Left colon (tissue), 2 donors: ENCODE results near the gene ADAM19. TPM values are rescaled to one million over a fixed set of nuclear protein-coding genes. Genes with fewer than 3 reads are reported as not detected.

ENCODE experiments used
- ATAC-seq: fragments of 200-7000 bp; cut with Tn5 transposase; one replicate; pipeline ENCODE4 v1.9.1; 2020; ENCODE audit warnings: mild to moderate bottlenecking, moderate library complexity
- DNase-seq, 2 donors: peaks; one replicate each; pipeline ENCODE4 v3.0.0-alpha.2; 2020
- intact Hi-C, 2 donors: fragments of 100-400 bp; cut with DNase I in 1 of 2; cut with micrococcal nuclease in 1 of 2; formaldehyde crosslinking; loops; one replicate each; pipeline versions ENCODE4 v1.11.2 to v1.14.0; 2022; cut with DNase I, micrococcal nuclease
- total RNA-seq, 2 donors: library from RNA; stranded (reverse); fragmentation: NEBNext Ultra II Directional; extraction: Animal tissue kit (Norgen Biotek cat#: 25700); gene quantifications; one replicate each; pipeline ENCODE4 v1.2.1, GENCODE V29; 2021
- donor health status: DM: no; HTN: no; CAD: no.
- donor health status: DM: yes; HTN: yes; CAD: no.

ADAM19 gene
- total RNA-seq, 2 donors from 2014 or later: 2.7 to 9.1 TPM

DNA sequence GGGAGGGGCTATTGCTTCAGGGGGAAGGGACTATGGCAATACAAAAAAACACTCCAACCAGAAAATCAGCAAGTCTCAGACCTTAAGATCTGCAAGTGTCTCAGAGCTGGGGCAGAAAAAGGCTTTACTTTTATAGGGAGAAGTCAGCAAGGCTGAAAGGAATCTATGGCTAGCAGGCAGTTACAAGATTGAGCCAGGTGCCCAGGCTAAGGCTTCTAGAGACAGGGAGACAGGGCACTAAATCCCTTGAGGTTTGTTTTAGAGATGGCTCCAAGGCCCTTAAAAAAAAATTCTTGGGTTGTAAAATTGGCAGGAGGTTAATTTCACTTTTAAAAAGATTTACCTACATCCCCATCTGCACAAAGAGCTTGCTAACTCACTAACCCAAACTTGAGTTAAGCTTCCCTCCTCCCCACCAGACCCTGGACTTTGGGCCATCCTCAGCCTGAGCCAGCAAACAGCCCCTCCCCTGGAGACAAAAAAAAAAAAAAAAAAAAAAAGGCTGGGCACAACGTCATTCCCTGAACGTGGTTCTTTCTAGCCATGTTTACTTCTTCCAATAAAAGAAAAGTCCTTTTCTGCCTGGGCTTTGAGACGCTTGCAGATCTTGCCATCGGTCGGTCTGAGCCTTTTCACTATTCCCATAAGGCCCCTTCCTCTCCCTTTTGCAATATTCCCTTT is 97.6 kb downstream of the ADAM19 start:
- ATAC-seq (peak; percentile 85), DNase-seq (peak in 1 of 2 donors; percentile 48)
- intact Hi-C loops: loop anchor here in 1 of 2 donors (10.0 kb wide), 2 partner anchors 113 to 143 kb away; no protein-coding TSS in a partner anchor

GRCh38 chr5:157476702-157477408 is 98.7 kb downstream of the ADAM19 start:
- intact Hi-C loops: loop anchor here in 1 of 2 donors (10.0 kb wide), 2 partner anchors 112 to 142 kb away; no protein-coding TSS in a partner anchor
- ATAC-seq: peak; percentile 83
- no peak for DNase-seq

GRCh38 chr5:157475432-157475831 is 100.1 kb downstream of the ADAM19 start:
- no peak for DNase-seq
- ATAC-seq: no peak
- intact Hi-C loops: loop anchor here in 1 of 2 donors (10.0 kb wide), 2 partner anchors 111 to 141 kb away; no protein-coding TSS in a partner anchor

DNA sequence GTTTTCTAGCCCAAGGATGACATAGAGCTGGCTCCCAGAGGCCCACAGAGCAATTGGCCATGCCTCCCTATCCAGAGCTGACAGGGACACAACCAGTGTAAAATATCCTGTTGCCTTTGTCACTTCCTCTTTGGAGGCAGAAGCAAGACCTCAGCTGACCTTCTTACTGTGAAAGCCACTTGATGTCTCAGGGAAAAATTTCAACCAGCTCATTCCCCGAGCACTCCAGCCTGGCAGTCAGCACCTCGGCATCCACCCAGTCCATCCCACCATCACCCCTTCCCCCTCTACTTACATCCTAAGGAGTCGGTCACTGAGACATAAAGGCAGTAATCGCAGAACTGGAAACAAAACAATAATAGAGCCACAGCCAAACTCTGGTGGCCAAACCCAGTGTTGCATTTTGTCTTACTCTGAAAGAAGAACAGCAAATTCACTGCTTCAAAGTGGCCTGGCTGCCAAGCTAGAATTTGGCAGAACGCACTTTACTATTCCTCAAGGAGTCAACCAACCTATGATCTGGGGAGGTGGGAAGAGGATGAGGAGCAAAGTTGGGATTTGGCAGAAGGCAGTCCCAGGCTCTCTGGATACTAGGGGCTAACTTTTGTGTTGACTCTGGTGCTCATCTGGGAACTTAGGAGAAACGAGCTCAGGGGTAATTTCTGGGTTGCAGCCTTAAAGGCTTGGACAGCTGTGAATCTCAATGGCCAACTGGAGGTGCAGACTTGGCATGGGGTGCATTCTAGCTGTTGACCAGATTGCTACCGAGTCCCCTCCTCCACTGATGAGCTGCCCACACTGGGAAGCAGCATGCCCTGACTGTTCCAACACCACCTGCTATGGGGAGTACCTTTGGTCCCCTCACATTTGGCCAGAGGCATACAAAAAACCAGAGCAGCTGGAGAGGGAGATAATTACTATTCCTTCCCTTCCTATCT is 101.9 kb downstream of the ADAM19 start:
- DNase-seq: no peak
- intact Hi-C loops: loop anchor here in 1 of 2 donors (5.0 to 10.0 kb wide), 3 partner anchors 41 to 139 kb away; no protein-coding TSS in a partner anchor
- ATAC-seq: no peak

GRCh38 chr5:157471709-157472108 is 103.9 kb downstream of the ADAM19 start:
- DNase-seq (peak in 1 of 2 donors; percentile 16), ATAC-seq (peak; percentile 34)
- intact Hi-C loops: loop anchor here in 1 of 2 donors (5.0 to 10.0 kb wide), 3 partner anchors 39 to 137 kb away; no protein-coding TSS in a partner anchor

GRCh38 chr5:157470631-157471030 is 104.9 kb downstream of the ADAM19 start:
- no peak for DNase-seq
- intact Hi-C loops: loop anchor here in 1 of 2 donors (5.0 to 10.0 kb wide), 3 partner anchors 38 to 136 kb away; no protein-coding TSS in a partner anchor

DNA sequence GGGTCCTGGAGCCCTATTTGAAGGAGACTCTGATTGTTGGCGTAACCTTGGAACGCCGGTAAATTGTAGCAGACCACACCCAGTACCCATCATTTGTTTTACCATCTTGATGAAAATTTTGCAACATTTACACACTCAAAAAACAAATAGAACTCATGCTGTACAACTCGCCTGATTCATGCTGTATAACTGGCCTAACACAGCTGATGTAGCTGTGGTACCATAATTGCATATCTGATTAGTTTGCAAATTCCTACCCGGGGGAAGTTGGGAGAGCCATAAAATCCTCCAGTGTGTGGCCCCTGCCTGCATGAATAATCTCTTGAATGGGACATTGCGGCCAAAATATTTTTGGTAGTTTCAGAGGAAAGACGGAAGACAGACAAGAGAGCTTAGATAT is 105.9 kb downstream of the ADAM19 start:
- no peak for DNase-seq
- intact Hi-C loops: loop anchor here in 1 of 2 donors (5.0 to 10.0 kb wide), 3 partner anchors 37 to 135 kb away; no protein-coding TSS in a partner anchor
- no peak for ATAC-seq

More at GRCh38 chr5:157470631-157471030, 104.9 kb downstream of the ADAM19 start:
- ATAC-seq: no peak

- DNase-seq (no peak), ATAC-seq (no peak)
- intact Hi-C loops: no loop called here
Measured at GRCh38 chr5:157469073-157469472, 106.5 kb downstream of the ADAM19 start.

DNA sequence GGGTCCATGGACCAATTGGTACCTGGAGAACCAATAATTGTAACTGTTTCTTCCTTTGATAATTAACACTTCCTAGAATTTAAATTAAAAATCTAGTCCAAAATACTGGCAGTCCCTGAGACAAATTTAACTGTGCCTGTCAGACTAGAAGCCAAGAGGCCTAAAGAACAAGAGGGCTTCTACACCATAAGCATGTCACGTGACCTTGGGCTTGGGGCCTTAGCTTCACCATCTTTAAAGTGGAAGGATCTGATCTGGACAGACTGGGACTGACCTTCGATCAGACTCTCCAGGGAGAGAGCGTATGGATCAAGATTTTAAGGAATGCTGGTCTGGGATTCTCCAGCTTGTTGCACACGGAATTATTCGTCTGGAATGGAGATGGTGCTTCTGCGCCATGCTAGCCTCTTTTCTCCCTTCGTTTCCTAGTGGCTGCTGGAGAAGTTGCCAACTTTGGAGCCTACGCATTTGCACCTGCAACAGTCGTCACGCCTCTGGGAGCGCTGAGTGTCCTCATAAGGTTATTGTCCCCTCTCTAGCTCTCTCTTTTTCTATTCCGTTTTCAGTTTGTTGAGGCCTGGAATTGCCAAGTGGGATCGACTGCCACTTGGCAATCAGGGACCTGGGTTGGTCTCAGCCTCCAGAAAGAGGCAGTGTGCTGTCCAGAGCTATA is 107.1 kb downstream of the ADAM19 start:
- intact Hi-C loops: no loop called here
- ATAC-seq: no peak
- no peak for DNase-seq

GRCh38 chr5:157464519-157465171 is 110.9 kb downstream of the ADAM19 start:
- ATAC-seq (no peak), DNase-seq (peak; percentile 14 to 37)
- intact Hi-C loops: no loop called here

- intact Hi-C loops: no loop called here
- DNase-seq (no peak), ATAC-seq (no peak)
Measured at GRCh38 chr5:157463621-157464518, 111.7 kb downstream of the ADAM19 start.

DNA sequence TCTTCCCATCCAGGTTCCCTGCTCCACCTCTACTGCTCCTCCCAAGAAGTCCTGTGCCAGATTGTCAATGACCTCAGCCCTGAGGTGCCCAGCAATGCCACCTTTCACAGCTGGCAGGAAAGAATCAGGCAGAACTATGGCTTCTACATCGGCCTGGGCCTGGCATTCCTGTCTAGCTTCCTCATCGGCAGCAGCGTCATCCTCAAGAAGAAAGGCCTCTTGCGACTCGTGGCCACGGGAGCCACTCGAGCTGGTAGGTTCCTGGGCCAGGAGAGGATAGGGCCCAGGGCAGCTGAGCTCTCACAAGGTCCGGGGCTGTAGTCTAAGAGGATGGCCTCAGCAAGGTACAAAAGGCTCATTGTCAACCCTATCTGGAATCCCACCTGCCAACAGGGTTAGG is 112.5 kb downstream of the ADAM19 start:
- intact Hi-C loops: no loop called here
- no peak for ATAC-seq
- DNase-seq: no peak

- intact Hi-C loops: no loop called here
- no peak for ATAC-seq
- no peak for DNase-seq
Measured at GRCh38 chr5:157460921-157461792, 114.4 kb downstream of the ADAM19 start.

DNA sequence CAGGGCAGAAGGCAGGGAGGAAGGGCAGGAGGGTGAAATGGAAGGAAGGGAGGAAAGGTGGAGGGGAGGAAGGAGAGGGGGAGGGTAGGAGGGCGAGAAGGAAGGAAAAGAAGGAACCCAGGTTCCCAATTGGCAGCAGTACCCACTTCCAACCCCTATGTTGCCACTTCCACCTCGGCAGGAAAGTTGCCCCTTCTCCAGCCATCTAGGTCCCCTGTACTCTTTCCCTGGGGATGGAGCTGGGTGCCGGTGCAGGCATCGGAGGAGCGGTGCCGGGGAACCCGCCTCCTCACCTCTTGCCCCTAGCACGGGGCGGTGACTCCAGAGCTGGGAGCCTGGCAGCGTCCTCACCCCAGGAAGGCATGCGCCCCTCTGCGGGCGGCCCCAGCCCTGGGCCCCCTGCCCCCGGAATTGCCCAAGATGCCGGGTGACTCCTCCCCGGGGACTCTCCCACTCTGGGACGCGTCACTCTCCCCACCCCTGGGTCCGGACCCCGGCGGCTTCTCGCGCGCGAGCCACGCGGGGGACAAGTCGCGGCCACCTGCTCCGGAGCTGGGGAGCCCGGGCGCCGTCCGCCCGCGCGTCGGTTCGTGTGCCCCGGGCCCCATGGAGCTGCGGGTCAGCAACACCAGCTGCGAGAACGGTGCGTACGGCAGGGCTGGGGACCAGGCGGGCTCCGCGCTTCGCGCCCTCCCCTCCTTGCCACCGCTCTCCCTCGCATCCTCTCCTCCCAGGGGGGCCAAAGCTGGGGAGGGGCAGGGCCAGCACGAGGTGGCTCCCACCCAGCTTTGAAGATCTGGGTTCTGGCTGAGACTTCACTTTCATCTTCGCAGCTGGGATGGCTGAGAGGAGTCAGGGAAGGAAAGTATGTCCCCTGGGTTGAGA is 115.6 kb downstream of the ADAM19 start, which contains the start of gene NIPAL4:
Gene NIPAL4 (plus strand): TSS at position 499 of the 885 bp plus-strand sequence. CDS start 108 bp downstream, at position 607.
- intact Hi-C loops: no loop called here
- ATAC-seq: peak; percentile 46
- peak in 1 of 2 donors; percentile 20 for DNase-seq

DNA sequence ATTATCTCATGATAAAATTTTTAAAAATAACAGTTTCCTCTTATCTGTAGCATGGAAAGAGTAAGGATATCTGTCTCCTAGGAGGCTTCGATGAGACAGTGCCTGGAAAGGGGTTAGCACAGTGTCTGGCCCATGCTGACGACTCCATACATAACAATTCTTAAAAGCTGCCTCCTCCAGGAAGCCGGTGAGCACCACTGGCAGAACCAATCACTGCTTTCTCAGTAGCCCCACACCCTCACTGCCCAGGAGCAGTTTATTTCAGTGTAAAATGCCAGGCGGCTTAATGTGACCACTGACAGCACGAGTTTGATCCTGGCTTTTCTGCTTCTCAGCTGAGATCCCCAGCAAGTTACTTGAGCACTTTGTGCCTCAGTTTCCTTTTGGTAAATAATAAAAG is 116.7 kb downstream of the ADAM19 start:
- ATAC-seq (no peak), DNase-seq (no peak)
- intact Hi-C loops: no loop called here
